Stimulated activated effector memory CD8-positive, alpha-beta T cell treated with anti-CD3 and anti-CD28 coated beads, Interleukin-12 subunit alpha, Interleukin-12 subunit beta, amount 100 ng/mL, for 72 hours (primary cell): ENCODE data around the gene OSBPL10.

Experiments
- ATAC-seq: fragments of 150-1000 bp; cut with Tn5 transposase; 2 replicates; pipeline ENCODE4 v1.10.0; 2021
- DNase-seq, 2 donors: peaks; one replicate each; pipeline ENCODE4 v3.0.0; 2021 to 2022; ENCODE audit warnings: low spot score in 2 of 2
- H3K27ac Mint-ChIP-seq: one replicate; pipeline ENCODE4 v1.8.0; 2022; ENCODE audit warnings: mild to moderate bottlenecking, mixed read lengths
- H3K36me3 Mint-ChIP-seq: one replicate; pipeline ENCODE4 v1.8.0; 2022; ENCODE audit warnings: mild to moderate bottlenecking, mixed read lengths
- H3K4me1 Mint-ChIP-seq: one replicate; pipeline ENCODE4 v1.8.0; 2022; ENCODE audit warnings: mixed read lengths
- H3K4me3 Mint-ChIP-seq: one replicate; pipeline ENCODE4 v1.8.0; 2022; ENCODE audit warnings: mild to moderate bottlenecking, mixed read lengths
- H3K9me3 Mint-ChIP-seq: one replicate; pipeline ENCODE4 v1.8.0; 2022; ENCODE audit warnings: mixed read lengths

Gene OSBPL10

GRCh38 chr3:31929826-31930502, 51.1 kb downstream of the OSBPL10 start:
- Mint-ChIP-seq H3K36me3 (no peaks in the 10 kb centered on the region), H3K9me3 (no peaks in the 10 kb centered on the region), H3K4me1 (no peaks in the 10 kb centered on the region), H3K27ac (no peak overlapping the region), H3K4me3 (no peak overlapping the region)
- no peak for ATAC-seq
- no peak for DNase-seq

GRCh38 chr3:31927811-31928210, 53.3 kb downstream of the OSBPL10 start:
- no peak for ATAC-seq
- no peaks in the 10 kb centered on the region for H3K36me3 Mint-ChIP-seq
- no peak overlapping the region for H3K27ac Mint-ChIP-seq
- no peaks in the 10 kb centered on the region for H3K4me1 Mint-ChIP-seq
- no peak overlapping the region for H3K4me3 Mint-ChIP-seq
- no peaks in the 10 kb centered on the region for H3K9me3 Mint-ChIP-seq
- no peak for DNase-seq

- ATAC-seq: no peak
- Mint-ChIP-seq H3K36me3 (no peaks in the 10 kb centered on the region), H3K4me3 (no peak overlapping the region), H3K27ac (no peak overlapping the region), H3K9me3 (no peaks in the 10 kb centered on the region), H3K4me1 (no peaks in the 10 kb centered on the region)
- no peak for DNase-seq
Observed at GRCh38 chr3:31926543-31926942, 54.5 kb downstream of the OSBPL10 start.

DNA sequence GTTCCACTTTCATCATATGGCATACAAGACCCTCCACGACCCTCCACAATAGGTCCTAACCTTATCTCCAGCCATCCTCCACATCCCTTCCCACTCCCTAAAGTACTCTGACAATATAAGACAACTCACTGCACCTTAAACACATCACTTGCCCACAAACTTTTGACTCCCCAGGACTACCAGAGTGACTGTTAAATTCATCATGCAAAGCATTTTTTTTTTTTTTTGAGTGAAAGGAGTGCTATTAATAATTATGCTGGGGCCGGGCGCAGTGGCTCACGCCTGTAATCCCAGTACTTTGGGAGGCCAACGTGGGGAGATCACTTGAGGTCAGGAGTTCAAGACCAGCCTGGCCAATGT, 55.8 kb downstream of the OSBPL10 start:
- peak; percentile 55 for ATAC-seq
- Mint-ChIP-seq H3K9me3 (peaks cover 1% of the 10 kb centered on the region), H3K4me1 (no peaks in the 10 kb centered on the region), H3K27ac (no peak overlapping the region), H3K4me3 (no peak overlapping the region), H3K36me3 (no peaks in the 10 kb centered on the region)
- no peak for DNase-seq

DNA sequence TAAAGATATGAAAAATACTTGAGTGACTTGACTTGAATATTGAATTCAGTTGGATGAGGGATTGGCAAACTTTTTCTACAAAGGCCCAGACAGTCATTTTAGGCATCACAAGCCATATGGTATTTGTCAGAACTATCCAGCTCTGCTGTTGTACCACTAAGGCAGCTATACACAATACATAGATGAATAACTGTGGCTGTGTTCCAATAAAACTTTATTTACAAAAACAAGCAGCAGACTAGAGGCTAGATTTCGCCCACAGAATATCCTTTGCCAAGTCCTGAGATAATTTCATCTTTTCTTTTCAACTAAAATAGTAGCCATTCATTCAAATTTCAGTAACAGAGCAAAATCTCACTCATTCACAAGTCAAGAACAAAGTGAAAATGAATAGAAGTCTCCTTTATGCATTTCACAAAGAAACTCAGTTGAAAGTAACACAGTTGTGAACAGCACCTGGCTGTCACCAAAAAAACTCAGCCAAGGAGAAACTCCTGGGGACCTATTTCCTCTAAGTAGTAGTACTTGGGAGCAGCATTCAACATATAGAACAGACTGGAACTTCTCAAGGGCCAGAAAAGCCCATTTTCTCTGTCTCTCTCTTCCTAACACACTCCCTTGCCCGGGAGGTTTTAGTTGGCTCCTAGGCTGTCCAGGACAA, 56.3 kb downstream of the OSBPL10 start:
- H3K27ac Mint-ChIP-seq: no peak overlapping the region

GRCh38 chr3:31922962-31923361, 58.1 kb downstream of the OSBPL10 start:
- Mint-ChIP-seq H3K4me1 (peaks cover 5% of the 10 kb centered on the region), H3K4me3 (no peak overlapping the region), H3K36me3 (no peaks in the 10 kb centered on the region), H3K27ac (no peak overlapping the region), H3K9me3 (peaks cover 10% of the 10 kb centered on the region)
- ATAC-seq: no peak
- DNase-seq: no peak

More for the DNA sequence above, 56.3 kb downstream of the OSBPL10 start:
- ATAC-seq (no peak), DNase-seq (no peak)
- no peaks in the 10 kb centered on the region for H3K4me1 Mint-ChIP-seq
- peaks cover 7% of the 10 kb centered on the region for H3K9me3 Mint-ChIP-seq
- no peak overlapping the region for H3K4me3 Mint-ChIP-seq
- no peaks in the 10 kb centered on the region for H3K36me3 Mint-ChIP-seq

DNA sequence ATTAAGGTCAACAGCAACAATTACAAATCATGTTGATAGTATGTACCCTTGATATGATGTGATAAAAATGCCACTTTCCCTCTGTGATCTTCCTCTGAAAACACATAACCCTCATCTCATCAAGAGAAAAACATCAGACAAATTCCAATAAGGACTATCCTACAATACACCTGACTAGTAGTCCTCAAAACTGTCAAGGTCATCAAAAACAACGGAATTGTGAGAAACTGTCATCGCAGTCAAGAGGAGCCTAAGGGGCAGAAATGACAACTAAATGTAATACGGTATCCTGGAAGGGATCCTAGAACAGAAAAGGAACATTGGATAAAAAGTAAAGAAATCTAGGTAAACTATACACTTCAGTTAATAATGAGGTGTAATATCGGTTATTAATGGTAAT, 59.2 kb downstream of the OSBPL10 start:
- peaks cover 5% of the 10 kb centered on the region for H3K4me1 Mint-ChIP-seq
- no peak overlapping the region for H3K27ac Mint-ChIP-seq
- H3K36me3 Mint-ChIP-seq: no peaks in the 10 kb centered on the region
- no peak for ATAC-seq
- peaks cover 10% of the 10 kb centered on the region for H3K9me3 Mint-ChIP-seq
- no peak for DNase-seq
- H3K4me3 Mint-ChIP-seq: no peak overlapping the region

DNA sequence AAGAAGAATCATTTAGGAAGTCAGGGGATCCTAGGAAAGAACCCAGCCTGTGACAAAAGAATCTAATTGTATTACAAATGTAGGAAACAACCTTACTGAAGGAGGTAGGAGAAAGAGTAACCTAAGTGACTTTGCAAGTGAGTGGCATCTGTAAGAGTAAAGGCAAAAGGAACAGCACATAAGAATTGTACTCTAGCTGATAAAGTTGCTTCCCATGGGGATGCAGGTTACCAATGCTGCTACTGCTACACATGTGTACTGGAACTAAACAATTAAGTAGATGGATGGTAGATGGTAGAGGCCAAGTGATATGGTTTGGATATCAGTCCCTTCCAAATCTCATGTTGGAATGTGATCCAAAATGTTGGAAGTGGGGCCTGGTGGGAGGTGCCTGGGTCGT, 60.8 kb downstream of the OSBPL10 start:
- no peaks in the 10 kb centered on the region for H3K36me3 Mint-ChIP-seq
- DNase-seq (no peak), ATAC-seq (no peak)
- H3K27ac Mint-ChIP-seq: no peak overlapping the region
- no peak overlapping the region for H3K4me3 Mint-ChIP-seq
- H3K9me3 Mint-ChIP-seq: peaks cover 10% of the 10 kb centered on the region
- peaks cover 5% of the 10 kb centered on the region for H3K4me1 Mint-ChIP-seq

DNA sequence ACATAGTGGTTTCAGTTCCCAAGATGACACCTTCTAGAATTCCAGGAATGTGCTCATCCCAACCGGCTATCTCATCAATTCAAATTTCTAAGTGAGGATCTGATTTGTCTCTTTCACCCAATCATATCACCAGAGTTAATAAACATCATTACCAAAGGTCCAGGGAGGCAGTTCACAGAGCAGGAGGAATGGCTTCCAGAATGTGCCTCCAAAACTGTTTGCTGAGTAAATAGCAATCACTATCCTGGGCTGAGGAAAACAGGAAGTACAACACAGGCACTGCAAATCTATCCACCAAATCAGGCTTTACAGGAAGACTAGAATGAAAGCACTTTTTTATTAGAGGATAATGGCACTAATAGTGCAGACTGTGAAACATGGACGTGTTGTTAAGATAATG, 61.5 kb downstream of the OSBPL10 start:
- Mint-ChIP-seq H3K4me3 (no peak overlapping the region), H3K36me3 (no peaks in the 10 kb centered on the region), H3K9me3 (peaks cover 10% of the 10 kb centered on the region), H3K27ac (no peak overlapping the region), H3K4me1 (peaks cover 5% of the 10 kb centered on the region)
- ATAC-seq (no peak), DNase-seq (no peak)

GRCh38 chr3:31918179-31919150, 62.6 kb downstream of the OSBPL10 start:
- DNase-seq (no peak), ATAC-seq (no peak)
- H3K4me1 Mint-ChIP-seq: peaks cover 5% of the 10 kb centered on the region
- peaks cover 10% of the 10 kb centered on the region for H3K9me3 Mint-ChIP-seq
- H3K27ac Mint-ChIP-seq: peak overlapping the region; percentile 62
- no peaks in the 10 kb centered on the region for H3K36me3 Mint-ChIP-seq
- peak overlapping the region; percentile 22 for H3K4me3 Mint-ChIP-seq

GRCh38 chr3:31917303-31918005, 63.6 kb downstream of the OSBPL10 start:
- no peaks in the 10 kb centered on the region for H3K36me3 Mint-ChIP-seq
- H3K4me1 Mint-ChIP-seq: peaks cover 5% of the 10 kb centered on the region
- H3K27ac Mint-ChIP-seq: peak overlapping the region; percentile 62
- ATAC-seq: no peak
- H3K9me3 Mint-ChIP-seq: peaks cover 10% of the 10 kb centered on the region
- no peak for DNase-seq
- no peak overlapping the region for H3K4me3 Mint-ChIP-seq

DNA sequence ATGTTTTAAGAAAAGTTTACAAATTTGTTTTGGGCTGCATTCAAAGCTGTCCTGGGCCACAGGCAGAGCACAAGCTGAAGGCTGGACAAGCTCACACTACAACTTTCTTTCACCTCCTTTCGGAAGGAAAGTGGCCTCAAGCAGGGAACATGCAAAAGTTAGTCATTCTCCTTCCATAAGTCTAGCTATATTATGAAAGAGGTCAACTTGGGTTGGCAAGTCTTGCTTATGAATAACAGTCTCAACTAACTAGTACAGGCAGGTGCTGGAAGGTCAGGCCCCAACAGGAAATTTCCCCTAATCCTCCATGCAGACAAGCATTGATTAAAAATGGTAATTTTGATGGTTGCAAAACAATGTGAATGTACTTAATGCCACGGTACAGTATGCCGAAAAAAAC, 69.4 kb downstream of the OSBPL10 start:
- DNase-seq: no peak
- no peaks in the 10 kb centered on the region for H3K4me1 Mint-ChIP-seq
- H3K27ac Mint-ChIP-seq: no peak overlapping the region
- H3K36me3 Mint-ChIP-seq: no peaks in the 10 kb centered on the region
- no peak overlapping the region for H3K4me3 Mint-ChIP-seq
- ATAC-seq: no peak
- no peaks in the 10 kb centered on the region for H3K9me3 Mint-ChIP-seq

DNA sequence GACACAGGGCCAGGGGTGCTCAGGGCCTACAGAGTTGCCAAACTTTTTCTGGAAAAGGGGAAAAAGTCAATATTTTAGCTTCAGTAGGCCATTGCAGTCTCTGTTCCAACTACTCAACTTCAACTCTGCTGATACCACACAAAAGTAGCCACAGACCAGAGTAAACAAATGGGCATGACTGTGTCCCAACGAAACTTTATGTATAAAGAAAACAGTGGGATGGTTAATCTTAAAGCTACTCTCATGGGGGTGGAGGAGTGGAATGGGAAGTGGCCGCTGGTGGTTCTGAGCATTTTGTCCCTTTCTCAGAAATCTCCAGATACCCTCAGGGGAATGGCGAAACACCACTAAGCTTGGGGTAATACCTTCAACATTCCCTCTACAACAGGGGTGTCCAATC, 69.9 kb downstream of the OSBPL10 start:
- H3K4me1 Mint-ChIP-seq: no peaks in the 10 kb centered on the region
- ATAC-seq (no peak), DNase-seq (no peak)
- no peak overlapping the region for H3K4me3 Mint-ChIP-seq
- H3K9me3 Mint-ChIP-seq: no peaks in the 10 kb centered on the region
- no peak overlapping the region for H3K27ac Mint-ChIP-seq
- H3K36me3 Mint-ChIP-seq: no peaks in the 10 kb centered on the region

GRCh38 chr3:31909455-31909854, 71.6 kb downstream of the OSBPL10 start:
- Mint-ChIP-seq H3K27ac (no peak overlapping the region), H3K36me3 (no peaks in the 10 kb centered on the region), H3K4me3 (no peak overlapping the region), H3K4me1 (no peaks in the 10 kb centered on the region), H3K9me3 (no peaks in the 10 kb centered on the region)
- DNase-seq (no peak), ATAC-seq (no peak)
